ENCODE measurements around the gene NELFE. TPM values are rescaled to one million over a fixed set of nuclear protein-coding genes. Genes with fewer than 3 reads are reported as not detected.

NELFE gene, protein sequence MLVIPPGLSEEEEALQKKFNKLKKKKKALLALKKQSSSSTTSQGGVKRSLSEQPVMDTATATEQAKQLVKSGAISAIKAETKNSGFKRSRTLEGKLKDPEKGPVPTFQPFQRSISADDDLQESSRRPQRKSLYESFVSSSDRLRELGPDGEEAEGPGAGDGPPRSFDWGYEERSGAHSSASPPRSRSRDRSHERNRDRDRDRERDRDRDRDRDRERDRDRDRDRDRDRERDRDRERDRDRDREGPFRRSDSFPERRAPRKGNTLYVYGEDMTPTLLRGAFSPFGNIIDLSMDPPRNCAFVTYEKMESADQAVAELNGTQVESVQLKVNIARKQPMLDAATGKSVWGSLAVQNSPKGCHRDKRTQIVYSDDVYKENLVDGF
- 50.0 TPM for total RNA-seq

DNA sequence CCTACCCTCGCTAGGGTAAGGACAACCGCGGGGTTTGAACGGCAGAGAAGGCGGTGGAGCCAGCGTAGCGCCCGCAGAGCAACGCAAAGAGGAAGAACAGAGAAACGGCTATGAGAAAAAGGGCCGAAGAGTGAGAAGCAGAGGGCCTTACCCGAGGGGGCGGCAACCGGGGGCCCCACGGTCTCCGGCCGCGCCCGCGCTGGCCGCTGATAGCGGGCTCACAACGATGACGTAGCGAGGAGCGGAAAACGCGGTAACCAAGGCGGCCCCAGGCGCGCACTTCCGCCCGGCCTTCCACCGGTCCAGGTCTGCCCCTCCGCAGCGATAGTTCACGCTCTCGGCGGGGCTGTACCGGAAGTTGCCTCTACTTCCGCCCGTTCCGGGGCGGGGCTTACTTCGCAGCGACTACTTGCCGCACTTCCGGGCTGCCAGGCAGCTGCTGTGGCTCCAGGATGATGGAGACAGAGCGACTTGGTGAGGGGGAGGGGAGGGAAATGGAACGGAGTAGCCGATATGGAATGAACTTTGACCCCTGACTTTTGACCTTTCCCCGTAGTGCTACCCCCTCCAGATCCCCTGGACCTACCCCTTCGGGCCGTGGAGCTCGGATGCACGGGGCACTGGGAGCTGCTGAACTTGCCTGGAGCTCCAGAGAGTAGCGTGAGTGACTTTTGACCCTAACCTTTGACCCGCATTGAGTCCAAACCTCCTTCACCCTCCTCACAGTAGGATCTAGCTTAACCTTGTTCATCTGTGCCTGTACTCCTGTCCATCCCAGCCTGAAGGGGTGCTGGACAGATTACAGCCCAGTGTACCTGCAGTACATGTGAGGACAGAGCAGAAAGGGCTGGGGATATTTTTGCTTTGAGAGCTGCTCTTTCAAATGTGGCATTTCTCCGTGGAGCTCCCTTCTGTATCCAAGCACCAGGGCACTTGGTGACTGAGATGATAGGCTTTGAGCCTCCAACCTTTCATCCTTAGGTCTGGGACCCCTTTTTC is at the start of gene NELFE, which contains the start of gene SKIC2:
Gene NELFE, minus strand, starts transcription at position 231 of the 999 bp plus-strand sequence. CDS start 525 bp downstream, outside the sequence.
Gene SKIC2, plus strand, starts transcription at position 435 of the 999 bp plus-strand sequence. Its CDS starts 18 bp downstream, at position 453.

DNA sequence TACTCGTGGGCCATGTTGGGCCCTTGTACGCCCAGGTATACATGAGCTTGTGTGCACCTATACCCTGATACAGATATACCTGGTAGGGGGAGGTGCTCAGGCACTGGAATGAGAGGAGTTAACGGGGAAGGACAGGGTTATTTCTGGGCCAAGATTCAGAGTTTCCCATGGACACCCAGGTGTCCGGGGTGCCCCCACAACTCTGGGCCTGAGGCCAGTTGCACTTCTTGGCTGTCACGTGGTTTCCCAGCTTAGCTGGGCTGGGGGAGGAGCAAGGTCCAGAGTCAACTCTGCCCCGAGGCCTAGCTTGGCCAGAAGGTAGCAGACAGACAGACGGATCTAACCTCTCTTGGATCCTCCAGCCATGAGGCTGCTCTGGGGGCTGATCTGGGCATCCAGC is 23.0 kb upstream of the NELFE start, which contains the start of gene C4A:
Gene C4A, plus strand, starts transcription at position 314 of the 400 bp plus-strand sequence. Its CDS starts 51 bp downstream, at position 365.

DNA sequence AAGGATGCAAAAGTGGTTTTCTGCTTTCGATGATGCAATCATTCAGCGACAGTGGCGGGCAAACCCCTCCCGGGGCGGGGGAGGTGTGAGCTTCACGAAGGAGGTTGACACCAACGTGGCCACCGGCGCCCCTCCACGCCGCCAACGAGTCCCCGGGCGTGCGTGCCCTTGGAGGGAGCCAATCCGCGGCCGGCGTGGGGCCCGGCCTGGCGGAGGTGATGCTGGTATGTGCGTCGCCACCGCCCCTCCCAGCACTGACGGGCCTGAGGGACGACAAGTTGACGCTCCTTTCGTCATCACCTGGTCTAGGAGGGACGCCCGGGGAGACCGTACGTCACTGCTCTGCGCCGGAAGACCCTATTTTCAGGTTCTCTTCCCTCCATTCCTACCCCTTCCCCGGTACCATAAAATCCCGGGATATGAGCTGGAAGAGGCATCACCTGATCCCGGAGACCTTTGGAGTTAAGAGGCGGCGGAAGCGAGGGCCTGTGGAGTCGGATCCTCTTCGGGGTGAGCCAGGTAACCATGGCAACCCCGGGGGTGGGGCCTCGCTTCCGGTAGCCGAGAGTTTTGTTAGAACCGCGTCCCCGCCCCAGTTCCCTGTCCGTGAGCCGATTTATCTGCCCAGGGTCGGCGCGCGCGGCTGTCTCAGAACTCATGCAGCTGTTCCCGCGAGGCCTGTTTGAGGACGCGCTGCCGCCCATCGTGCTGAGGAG is 13.4 kb upstream of the NELFE start, which contains the start of gene DXO:
Gene DXO, minus strand, starts transcription at position 146 of the 716 bp plus-strand sequence. CDS start 463 bp downstream, outside the sequence.

DNA sequence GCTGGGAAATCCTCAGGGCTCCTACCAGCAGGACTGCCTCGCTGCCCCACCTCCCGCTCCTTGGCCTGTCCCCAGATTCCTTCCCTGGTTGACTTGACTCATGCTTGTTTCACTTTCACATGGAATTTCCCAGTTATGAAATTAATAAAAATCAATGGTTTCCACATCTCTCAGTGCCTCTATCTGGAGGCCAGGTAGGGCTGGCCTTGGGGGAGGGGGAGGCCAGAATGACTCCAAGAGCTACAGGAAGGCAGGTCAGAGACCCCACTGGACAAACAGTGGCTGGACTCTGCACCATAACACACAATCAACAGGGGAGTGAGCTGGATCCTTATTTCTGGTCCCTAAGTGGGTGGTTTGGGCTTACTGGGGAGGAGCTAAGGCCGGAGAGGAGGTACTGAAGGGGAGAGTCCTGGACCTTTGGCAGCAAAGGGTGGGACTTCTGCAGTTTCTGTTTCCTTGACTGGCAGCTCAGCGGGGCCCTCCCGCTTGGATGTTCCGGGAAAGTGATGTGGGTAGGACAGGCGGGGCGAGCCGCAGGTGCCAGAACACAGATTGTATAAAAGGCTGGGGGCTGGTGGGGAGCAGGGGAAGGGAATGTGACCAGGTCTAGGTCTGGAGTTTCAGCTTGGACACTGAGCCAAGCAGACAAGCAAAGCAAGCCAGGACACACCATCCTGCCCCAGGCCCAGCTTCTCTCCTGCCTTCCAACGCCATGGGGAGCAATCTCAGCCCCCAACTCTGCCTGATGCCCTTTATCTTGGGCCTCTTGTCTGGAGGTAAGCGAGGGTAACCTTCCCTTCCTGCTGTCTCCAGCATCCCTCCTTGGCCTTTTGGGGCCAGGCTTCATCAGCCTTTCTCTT is 13.0 kb downstream of the NELFE start, which contains the start of gene CFB:
Gene CFB, plus strand, starts transcription at position 589 of the 863 bp plus-strand sequence. Its CDS starts 127 bp downstream, at position 716.

DNA sequence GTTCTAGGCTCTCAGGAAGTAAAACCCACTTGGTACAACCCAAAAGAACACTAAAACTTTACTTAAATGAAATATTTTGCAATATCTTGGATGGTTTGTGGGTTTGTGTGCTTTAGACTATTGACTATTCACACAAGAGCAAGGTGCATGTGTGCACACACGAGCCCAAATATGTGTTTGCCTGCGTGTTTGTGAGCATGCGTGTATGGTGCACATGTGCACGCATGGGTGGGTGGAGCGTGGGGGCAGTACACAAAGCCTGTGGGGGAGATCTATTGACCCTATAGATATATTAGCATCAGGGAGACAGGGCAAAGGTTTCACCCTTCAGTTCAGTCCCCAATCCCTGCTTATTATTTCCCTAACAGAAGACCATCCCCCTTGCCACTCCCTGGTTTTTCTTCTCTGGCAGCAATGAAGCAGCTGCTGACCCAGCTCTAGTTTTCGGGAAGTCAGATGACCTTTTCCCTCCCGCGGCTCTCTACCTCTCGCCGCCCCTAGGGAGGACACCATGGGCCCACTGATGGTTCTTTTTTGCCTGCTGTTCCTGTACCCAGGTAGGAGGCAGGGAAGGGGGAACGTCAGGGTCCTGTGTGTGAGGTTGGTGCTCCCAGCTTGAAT is 31.4 kb downstream of the NELFE start, which contains the start of gene C2:
Gene C2, plus strand, starts transcription at position 476 of the 621 bp plus-strand sequence. Its CDS starts 36 bp downstream, at position 512.

Small RNAs within 50 kb of the gene (small RNA-seq; reads per million reads assigned to genes)
- gene AL645922.1 (ENCODE audit: low replicate concordance), result not detected

Other genes with a start within 250 kb of the NELFE start
- gene LY6G6D, start 243.6 kb downstream of the NELFE start, total RNA-seq, result not detected
- gene LY6G6C, start 237.2 kb downstream of the NELFE start, total RNA-seq, result not detected
- gene MPIG6B, start 235.6 kb downstream of the NELFE start, total RNA-seq, result 4.7 TPM
- 121 TPM for gene DDAH2, start 229.7 kb downstream of the NELFE start, total RNA-seq
- 227 TPM for gene CLIC1, start 222.4 kb downstream of the NELFE start, total RNA-seq
- 18.9 TPM for gene MSH5, start 219.0 kb downstream of the NELFE start, total RNA-seq
- 4.3 TPM for gene SAPCD1, start 196.3 kb downstream of the NELFE start, total RNA-seq
- gene VWA7, start 181.6 kb downstream of the NELFE start, total RNA-seq, result 8.6 TPM
- gene VARS1, start 163.2 kb downstream of the NELFE start, total RNA-seq, result 38.8 TPM
- gene LSM2, start 152.0 kb downstream of the NELFE start, total RNA-seq, result 33.5 TPM
- gene HSPA1L, start 143.7 kb downstream of the NELFE start, total RNA-seq, result 2.9 TPM
- 1,222 TPM for gene HSPA1A, start 143.4 kb downstream of the NELFE start, total RNA-seq
- gene HSPA1B, start 131.2 kb downstream of the NELFE start, total RNA-seq, result 1,232 TPM
- 46.4 TPM for gene NEU1, start 96.2 kb downstream of the NELFE start, total RNA-seq
- 28.4 TPM for gene SLC44A4, start 80.0 kb downstream of the NELFE start, total RNA-seq
- gene EHMT2, start 61.3 kb downstream of the NELFE start, total RNA-seq, result 71.4 TPM
- 14.4 TPM for gene ZBTB12, start 56.9 kb downstream of the NELFE start, total RNA-seq
- gene C2, start 31.3 kb downstream of the NELFE start, total RNA-seq, result 7.1 TPM
- 9.9 TPM for gene CFB, start 12.9 kb downstream of the NELFE start, total RNA-seq
- 53.5 TPM for gene SKIC2, start 204 bp upstream of the NELFE start, total RNA-seq
- gene DXO, start 13.2 kb upstream of the NELFE start, total RNA-seq, result 20.1 TPM
- 48.4 TPM for gene C4A, start 23.1 kb upstream of the NELFE start, total RNA-seq
- gene C4B, start 55.8 kb upstream of the NELFE start, total RNA-seq, result 45.4 TPM
- 0.64 TPM for gene CYP21A2, start 79.4 kb upstream of the NELFE start, total RNA-seq
- 52.8 TPM for gene TNXB, start 150.4 kb upstream of the NELFE start, total RNA-seq
- gene ATF6B, start 169.3 kb upstream of the NELFE start, total RNA-seq, result 49.8 TPM
- gene FKBPL, start 171.3 kb upstream of the NELFE start, total RNA-seq, result 4.4 TPM
- gene PRRT1, start 193.0 kb upstream of the NELFE start, total RNA-seq, result 1.9 TPM
- 39.3 TPM for gene PPT2, start 195.2 kb upstream of the NELFE start, total RNA-seq
- 14.0 TPM for gene EGFL8, start 205.6 kb upstream of the NELFE start, total RNA-seq
- gene AGPAT1, start 217.1 kb upstream of the NELFE start, total RNA-seq, result 29.7 TPM
- gene RNF5, start 219.4 kb upstream of the NELFE start, total RNA-seq, result 65.9 TPM
- gene AGER, start 225.3 kb upstream of the NELFE start, total RNA-seq, result 6.0 TPM
- gene PBX2, start 231.2 kb upstream of the NELFE start, total RNA-seq, result 86.2 TPM
- gene GPSM3, start 233.7 kb upstream of the NELFE start, total RNA-seq, result 7.8 TPM

All from metanephros (tissue), 2 donors.